Esophagus squamous epithelium (tissue), 5 donors: ENCODE measurements around the gene HMCN2. TPM values are rescaled to one million over a fixed set of nuclear protein-coding genes. Genes with fewer than 3 reads are reported as not detected.

ENCODE experiments used
- DNase-seq: peaks from one replicate; lab custom pipeline; 2025; lab: John Stamatoyannopoulos, UW
- H3K27ac ChIP-seq, 4 donors: fragments of 200-600 bp; sonication (generic); one replicate each; pipeline ENCODE4 v1.5.1; 2016 to 2019; ENCODE audit warnings: mild to moderate bottlenecking in 1 of 4
- H3K27me3 ChIP-seq, 4 donors: fragments of 200-600 bp; sonication (generic); 1 replicate in 3 of 4; 2 replicates in 1 of 4; pipeline versions ENCODE4 v1.5.1 to v1.6.0; 2017 to 2021; ENCODE audit warnings: antibody characterized with exemption in 1 of 4
- H3K36me3 ChIP-seq, 3 donors: fragments of 200-600 bp; sonication (generic); one replicate each; pipeline ENCODE4 v1.5.1; 2016 to 2019
- H3K4me1 ChIP-seq, 3 donors: fragments of 200-600 bp; sonication (generic); one replicate each; pipeline ENCODE4 v1.5.1; 2017 to 2019
- H3K4me3 ChIP-seq, 4 donors: fragments of 200-600 bp; sonication (generic); 1 replicate in 3 of 4; 2 replicates in 1 of 4; pipeline ENCODE4 v1.5.1; 2016 to 2019; ENCODE audit warnings: mild to moderate bottlenecking in 2 of 4, moderate library complexity in 1 of 4
- H3K9me3 ChIP-seq, 3 donors: fragments of 200-600 bp; sonication (generic); one replicate each; pipeline ENCODE4 v1.5.1; 2016 to 2019
- CTCF ChIP-seq, 6 experiments: fragments of 450-650 bp in 4 of 6; fragments of 200-600 bp in 2 of 6; sonication (generic) in 2 of 6; IDR thresholded peaks; one replicate each; pipeline ENCODE4 v1.5.1; 2016 to 2019; ENCODE audit warnings: antibody characterized with exemption in 6 of 6, mild to moderate bottlenecking in 4 of 6, moderate library complexity in 4 of 6
- POLR2A ChIP-seq, 4 donors: fragments of 450-650 bp; IDR thresholded peaks; one replicate each; pipeline ENCODE4 v1.6.1; 2017; ENCODE audit warnings: antibody characterized with exemption in 4 of 4, mild to moderate bottlenecking in 4 of 4, moderate library complexity in 3 of 4
- WGBS, 2 donors: methylation state at CpG; one replicate each; pipeline ENCODE4 v1.1.5; 2018; 5-methylcytosine and 5-hydroxymethylcytosine counted together
- intact Hi-C: fragments of 100-400 bp; cut with DNase I; formaldehyde crosslinking; loops from one replicate; pipeline ENCODE4 v1.15.0; 2022
- total RNA-seq, 4 donors: library from RNA; depleted of rRNA; stranded (reverse); fragments of >200 nt; gene quantifications; one replicate each; pipeline ENCODE4 v1.1.0, GENCODE V29; 2016
- donor health status: DM: yes; HTN: yes; CAD: no.

HMCN2 gene
- total RNA-seq, 4 donors from 2014 or later: 0.53 to 4.8 (median 0.78) TPM

- TF ChIP-seq POLR2A (IDR thresholded peaks at IDR 0.05) (no peak), CTCF (IDR thresholded peaks at IDR 0.05) (no peak)
- intact Hi-C loops: no loop called here
- peaks cover 0 to 46% (median 0%) of the 10 kb centered on the region in 3 donors for H3K36me3 ChIP-seq
- H3K4me3 ChIP-seq: no peak overlapping the region
- DNase-seq: no peak
- H3K4me1 ChIP-seq: no peaks in the 10 kb centered on the region
- WGBS, 2 donors: 67 to 94% methylated on average over 1 to 4 of the region's 9 CpGs
- no peak overlapping the region for H3K27ac ChIP-seq
- H3K9me3 ChIP-seq: no peaks in the 10 kb centered on the region
- peaks cover 0 to under 1% (median 0%) of the 10 kb centered on the region in 4 donors for H3K27me3 ChIP-seq
These were observed 212.6 kb downstream of the HMCN2 start for GRCh38 chr9:130478152-130478551.

GRCh38 chr9:130478736-130479575, 213.4 kb downstream of the HMCN2 start:
- H3K27me3 ChIP-seq: no peaks in the 10 kb centered on the region
- H3K4me3 ChIP-seq: no peak overlapping the region
- WGBS, 2 donors: 84 to 90% methylated on average over 19 to 20 of the region's 35 CpGs
- H3K27ac ChIP-seq: no peak overlapping the region
- TF ChIP-seq POLR2A (IDR thresholded peaks at IDR 0.05): no peak
- no peak for TF ChIP-seq CTCF (IDR thresholded peaks at IDR 0.05)
- H3K4me1 ChIP-seq: no peaks in the 10 kb centered on the region
- H3K36me3 ChIP-seq: peaks cover 0 to 49% (median 0%) of the 10 kb centered on the region in 3 donors
- no peaks in the 10 kb centered on the region for H3K9me3 ChIP-seq
- no peak for DNase-seq
- intact Hi-C loops: no loop called here

- peaks cover 0 to 55% (median 0%) of the 10 kb centered on the region in 3 donors for H3K36me3 ChIP-seq
- no peak for DNase-seq
- H3K9me3 ChIP-seq: no peaks in the 10 kb centered on the region
- WGBS, 2 donors: 77 to 84% methylated on average over 4 to 9 of the region's 19 CpGs
- H3K27ac ChIP-seq: no peak overlapping the region
- H3K4me1 ChIP-seq: no peaks in the 10 kb centered on the region
- intact Hi-C loops: no loop called here
- TF ChIP-seq POLR2A (IDR thresholded peaks at IDR 0.05): no peak
- TF ChIP-seq CTCF (IDR thresholded peaks at IDR 0.05): no peak
- H3K4me3 ChIP-seq: no peak overlapping the region
- no peaks in the 10 kb centered on the region for H3K27me3 ChIP-seq
These were observed 214.0 kb downstream of the HMCN2 start for GRCh38 chr9:130479587-130479986.

DNA sequence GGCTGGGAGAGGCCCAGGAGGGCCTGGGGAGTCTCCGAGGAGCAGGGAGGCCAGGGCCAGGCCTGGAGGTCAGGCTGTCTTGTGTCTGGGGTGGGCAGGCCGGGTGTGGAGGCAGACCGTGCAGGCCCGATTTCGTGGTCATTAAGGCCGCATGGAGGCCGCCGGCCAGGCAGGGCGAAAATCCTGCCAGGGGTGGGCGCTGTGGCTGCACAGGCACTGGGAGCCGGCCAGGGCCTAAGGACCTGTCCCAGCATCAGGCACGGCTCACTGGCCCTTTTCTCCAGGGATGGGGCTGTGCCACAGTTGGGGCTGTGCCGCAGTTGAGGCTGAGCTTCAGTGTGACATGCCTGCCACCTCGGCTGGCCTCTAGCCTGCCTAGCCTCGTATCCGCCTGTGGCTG, 215.1 kb downstream of the HMCN2 start:
- Histone ChIP-seq H3K36me3 (peaks cover 0 to 66% (median 0%) of the 10 kb centered on the region in 3 donors), H3K9me3 (no peaks in the 10 kb centered on the region), H3K27me3 (no peaks in the 10 kb centered on the region), H3K4me3 (no peak overlapping the region), H3K27ac (no peak overlapping the region), H3K4me1 (no peaks in the 10 kb centered on the region)
- no peak for DNase-seq
- intact Hi-C loops: no loop called here
- TF ChIP-seq CTCF (IDR thresholded peaks at IDR 0.05) (peak in 1 of 6 experiments; percentile 28), POLR2A (IDR thresholded peaks at IDR 0.05) (no peak)
- WGBS, 2 donors: 93% methylated on average over 5 of the region's 16 CpGs; no CpG with 5 or more reads in 1 of the 2 donors

DNA sequence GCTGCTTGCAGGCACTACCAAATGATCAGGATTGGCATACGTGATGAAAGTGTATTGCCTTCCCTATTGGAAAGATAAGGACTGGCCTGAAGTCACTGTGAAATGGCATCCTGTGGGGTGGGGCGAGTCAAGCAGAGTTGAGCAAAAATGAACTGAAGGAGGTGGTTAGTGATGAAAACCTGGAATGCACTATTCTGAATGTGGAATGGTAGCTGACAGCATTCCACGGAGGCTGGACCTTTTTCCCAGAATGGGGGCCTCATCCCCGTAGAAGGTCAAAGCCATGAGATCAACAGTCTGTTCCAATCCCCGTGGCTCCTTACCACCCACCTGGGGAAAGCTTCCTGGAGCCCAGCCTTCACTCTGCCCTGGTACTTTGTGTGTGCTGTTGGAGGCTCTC, 216.9 kb downstream of the HMCN2 start:
- Histone ChIP-seq H3K36me3 (peaks cover 0 to 53% (median 0%) of the 10 kb centered on the region in 3 donors), H3K27me3 (no peaks in the 10 kb centered on the region), H3K4me1 (no peaks in the 10 kb centered on the region), H3K4me3 (no peak overlapping the region), H3K9me3 (no peaks in the 10 kb centered on the region), H3K27ac (no peak overlapping the region)
- TF ChIP-seq CTCF (IDR thresholded peaks at IDR 0.05) (no peak), POLR2A (IDR thresholded peaks at IDR 0.05) (no peak)
- intact Hi-C loops: no loop called here
- 59 to 75% methylated on average over 5 of the region's 5 CpGs for WGBS, 2 donors
- DNase-seq: no peak
